Aorta (tissue), 5 donors: ENCODE results near the gene CGB1. TPM values are rescaled to one million over a fixed set of nuclear protein-coding genes. Genes with fewer than 3 reads are reported as not detected.

Experiments used
- ATAC-seq: fragments of 200-7000 bp; cut with Tn5 transposase; one replicate; pipeline ENCODE4 v1.9.1; 2022; ENCODE audit warnings: moderate library complexity; ENCODE audit not compliant: low FRiP score
- DNase-seq, 2 donors: peaks; one replicate each; pipeline ENCODE4 v3.0.0-alpha.2; 2020
- H3K27ac ChIP-seq, 2 donors: one replicate each; pipeline ENCODE4 v1.5.1; 2013; ENCODE audit warnings: low read length in 2 of 2, mild to moderate bottlenecking in 2 of 2, moderate library complexity in 2 of 2, control low read depth in 1 of 2, inconsistent platforms in 1 of 2, low read depth in 1 of 2
- H3K27me3 ChIP-seq, 2 donors: one replicate each; pipeline ENCODE4 v1.6.1; 2013; ENCODE audit warnings: control low read depth in 1 of 2, low read length in 1 of 2, mild to moderate bottlenecking in 1 of 2, moderate library complexity in 1 of 2; ENCODE audit not compliant: insufficient read depth in 2 of 2, control insufficient read depth in 1 of 2
- H3K36me3 ChIP-seq, 2 donors: one replicate each; pipeline ENCODE4 v1.6.1; 2013; ENCODE audit warnings: control low read depth in 1 of 2, low read length in 1 of 2, mild to moderate bottlenecking in 1 of 2; ENCODE audit not compliant: insufficient read depth in 2 of 2, control insufficient read depth in 1 of 2
- H3K4me1 ChIP-seq, 2 donors: one replicate each; pipeline ENCODE4 v1.6.1; 2013; ENCODE audit warnings: low read length in 2 of 2, control low read depth in 1 of 2, mild to moderate bottlenecking in 1 of 2, moderate library complexity in 1 of 2; ENCODE audit not compliant: insufficient read depth in 2 of 2, control insufficient read depth in 1 of 2
- H3K4me3 ChIP-seq, 2 donors: one replicate each; pipeline ENCODE4 v1.5.1; 2013; ENCODE audit warnings: low read length in 2 of 2, control low read depth in 1 of 2, mild to moderate bottlenecking in 1 of 2
- H3K9me3 ChIP-seq: one replicate; pipeline ENCODE4 v1.6.1; 2013; ENCODE audit warnings: mild to moderate bottlenecking, low read length; ENCODE audit not compliant: control insufficient read depth
- WGBS, 2 donors: extraction: QIAGEN DNeasy Blood & Tissue Kit; methylation state at CpG; one replicate each; pipeline ENCODE4 v1.1.7; 2013; 5-methylcytosine and 5-hydroxymethylcytosine counted together
- intact Hi-C, 2 donors: fragments of 100-400 bp; cut with DNase I; formaldehyde crosslinking; loops; one replicate each; pipeline versions ENCODE4 v1.14.2 to v1.15.0; 2022
- microRNA-seq, 2 donors: library from miRNA; unstranded; fragments of <30 nt; microRNA quantifications; one replicate each; pipeline ENCODE4 v1.2.0, GENCODE V29; 2020
- polyA plus RNA-seq, 2 donors: library from polyadenylated mRNA; stranded (reverse); fragments of 200-250 nt; gene quantifications; one replicate each; pipeline ENCODE4 v1.2.3, GENCODE V29; 2013
- total RNA-seq, 2 donors: library from RNA; stranded (reverse); fragmentation: NEBNext Ultra II Directional; extraction: Animal tissue kit (Norgen Biotek cat#: 25700); gene quantifications; one replicate each; pipeline ENCODE4 v1.2.1, GENCODE V29; 2021
- donor health status: healthy with polysubstance abuse.
- donor health status: Bipolar disorder and iron deficiency.
- donor health status: DM: no; HTN: no; CAD: no.
- donor health status: DM: no; HTN: no; CAD: no.
- donor health status: DM: yes; HTN: yes; CAD: no.

The CGB1 gene
- total and polyA plus RNA-seq, 4 donors, result not detected

DNA sequence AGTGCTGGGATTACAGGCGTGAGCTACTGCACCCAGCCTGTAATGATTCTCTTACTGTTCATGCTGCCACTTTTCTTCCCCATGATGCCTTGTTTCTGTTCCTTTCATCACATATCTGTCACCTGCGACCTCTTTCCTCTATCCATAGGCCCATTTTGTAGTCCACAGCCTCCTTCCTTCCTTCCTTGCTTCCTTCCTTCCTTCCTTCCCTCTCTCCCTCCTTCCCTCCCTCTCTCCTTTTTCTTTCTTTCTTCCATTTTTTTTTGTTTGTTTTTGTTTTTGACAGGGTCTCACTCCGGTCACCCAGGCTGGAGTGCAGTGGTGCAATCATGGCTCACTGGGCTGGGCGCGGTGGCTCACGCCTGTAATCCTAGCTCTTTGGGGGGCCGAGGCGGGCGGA, 47.8 kb downstream of the CGB1 start:
- 90 to 94% methylated on average over 9 of the region's 9 CpGs for WGBS, 2 donors
- H3K27ac ChIP-seq, result no peak overlapping the region
- intact Hi-C loops, result no loop called here
- no peak overlapping the region for H3K4me3 ChIP-seq
- H3K36me3 ChIP-seq, result peaks cover 0 to 4% of the 10 kb centered on the region in 2 donors
- H3K27me3 ChIP-seq, result no peaks in the 10 kb centered on the region
- H3K9me3 ChIP-seq, result no peaks in the 10 kb centered on the region
- ATAC-seq, result no peak
- no peaks in the 10 kb centered on the region for H3K4me1 ChIP-seq
- no peak for DNase-seq

DNA sequence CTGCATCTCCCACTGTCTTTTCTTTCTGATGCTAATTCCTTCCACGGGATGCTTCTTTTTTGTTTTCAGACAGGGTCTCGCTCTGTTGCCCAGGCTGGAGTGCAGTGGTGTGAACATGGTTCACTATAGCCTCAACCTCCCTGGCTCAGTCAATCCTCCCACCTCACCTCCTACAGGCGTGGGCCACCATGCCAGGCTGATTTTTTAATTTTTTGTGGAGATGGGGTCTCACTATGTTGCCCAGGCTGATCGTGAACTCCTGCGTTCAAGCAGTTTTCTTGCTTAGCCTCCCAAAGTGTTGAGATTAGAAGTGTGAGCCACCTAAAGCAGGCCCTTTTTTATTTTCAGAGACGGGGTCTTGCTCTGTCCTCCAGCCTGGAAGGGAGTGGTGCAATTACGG, 48.4 kb downstream of the CGB1 start:
- intact Hi-C loops, result no loop called here
- no peak overlapping the region for H3K4me3 ChIP-seq
- ATAC-seq (no peak), DNase-seq (no peak)
- no peaks in the 10 kb centered on the region for H3K27me3 ChIP-seq
- 93 to 95% methylated on average over 7 of the region's 7 CpGs for WGBS, 2 donors
- H3K4me1 ChIP-seq, result no peaks in the 10 kb centered on the region
- no peak overlapping the region for H3K27ac ChIP-seq
- no peaks in the 10 kb centered on the region for H3K9me3 ChIP-seq
- H3K36me3 ChIP-seq, result peaks cover 0 to 4% of the 10 kb centered on the region in 2 donors

DNA sequence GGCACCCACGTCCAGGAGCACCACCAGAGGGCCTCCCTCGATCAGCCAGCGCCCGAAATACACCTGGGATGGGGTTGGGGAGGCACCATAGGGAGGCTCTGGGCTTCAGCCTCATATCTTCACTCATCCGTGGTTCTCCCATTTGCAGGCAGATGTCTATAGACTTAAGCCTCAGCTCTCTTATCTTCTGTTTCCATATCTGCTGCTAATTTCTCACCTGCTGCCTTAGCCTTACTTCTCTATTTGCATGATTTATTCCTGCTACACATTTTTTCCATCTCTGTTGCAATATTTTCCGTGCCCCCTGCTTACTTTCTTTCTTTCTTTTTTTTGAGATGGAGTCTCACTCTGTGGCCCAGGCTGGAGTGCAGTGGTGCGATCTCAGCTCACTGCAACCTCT, 49.4 kb downstream of the CGB1 start:
- Histone ChIP-seq H3K9me3 (no peaks in the 10 kb centered on the region), H3K4me1 (no peaks in the 10 kb centered on the region), H3K27me3 (no peaks in the 10 kb centered on the region), H3K27ac (no peak overlapping the region), H3K4me3 (no peak overlapping the region), H3K36me3 (peaks cover 0 to 4% of the 10 kb centered on the region in 2 donors)
- intact Hi-C loops, result no loop called here
- DNase-seq (no peak), ATAC-seq (no peak)
- 89 to 90% methylated on average over 3 to 7 of the region's 7 CpGs for WGBS, 2 donors

DNA sequence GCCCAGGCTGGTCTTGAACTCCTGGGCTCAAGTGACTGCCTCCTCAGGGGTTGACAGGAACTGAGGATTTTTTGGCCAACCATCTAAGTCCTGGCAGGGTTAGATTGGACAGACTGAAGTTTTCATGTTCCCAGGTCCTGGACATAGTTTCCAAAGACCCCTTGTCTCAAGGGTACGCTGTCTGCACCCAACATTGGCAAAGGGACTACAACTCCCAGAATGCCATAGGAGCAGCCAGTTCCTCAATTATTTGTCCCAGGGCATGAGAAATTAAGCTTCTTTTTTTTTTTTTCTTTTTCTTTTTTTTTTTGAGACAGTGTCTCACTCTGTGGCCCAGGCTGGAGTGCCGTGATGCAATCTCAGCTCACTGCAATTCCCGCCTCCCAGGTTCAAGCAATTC, 50.5 kb downstream of the CGB1 start:
- Histone ChIP-seq H3K9me3 (no peaks in the 10 kb centered on the region), H3K4me1 (no peaks in the 10 kb centered on the region), H3K27me3 (no peaks in the 10 kb centered on the region), H3K4me3 (no peak overlapping the region), H3K27ac (no peak overlapping the region), H3K36me3 (peaks cover 0 to 6% of the 10 kb centered on the region in 2 donors)
- ATAC-seq (no peak), DNase-seq (no peak)
- WGBS, 2 donors, result 90 to 95% methylated on average over 3 of the region's 3 CpGs
- intact Hi-C loops, result no loop called here

DNA sequence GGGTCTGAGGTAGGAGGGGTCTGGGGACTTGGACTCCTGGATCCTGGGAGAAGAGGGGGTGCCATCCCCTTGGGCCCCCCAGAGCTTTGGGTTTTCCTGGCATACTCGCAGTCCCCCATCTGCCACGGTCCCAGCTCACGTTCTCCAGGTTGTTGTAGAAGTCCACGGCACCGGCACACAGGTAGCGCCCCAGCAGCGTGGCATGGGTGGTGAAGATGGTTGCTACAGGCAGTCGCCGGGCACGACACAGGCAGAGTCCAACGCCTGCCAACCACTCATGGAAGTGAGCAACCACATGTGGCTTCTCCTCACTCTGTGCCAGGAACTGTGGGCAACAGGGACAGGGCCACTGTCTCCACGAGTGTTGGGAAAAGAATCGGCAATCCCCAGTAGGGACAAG, 51.0 kb downstream of the CGB1 start:
- DNase-seq, result no peak
- no peak overlapping the region for H3K4me3 ChIP-seq
- no peak overlapping the region for H3K27ac ChIP-seq
- peaks cover 0 to 6% of the 10 kb centered on the region in 2 donors for H3K36me3 ChIP-seq
- no peaks in the 10 kb centered on the region for H3K27me3 ChIP-seq
- intact Hi-C loops, result no loop called here
- WGBS, 2 donors, result 92 to 93% methylated on average over 13 of the region's 13 CpGs
- H3K4me1 ChIP-seq, result no peaks in the 10 kb centered on the region
- no peaks in the 10 kb centered on the region for H3K9me3 ChIP-seq
- no peak for ATAC-seq

Small RNAs within 50 kb of the gene (microRNA-seq; reads per million reads assigned to microRNA genes)
- 0 reads per million in 2 donors for gene MIR6798

Other genes with a start within 250 kb of the CGB1 start
- 10 to 100 TPM; 22.4 to 29.5 TPM for gene BCAT2, start 225.9 kb downstream of the CGB1 start, total RNA-seq
- 10 to 100 TPM; 22.5 to 61.6 TPM for gene BCAT2, start 225.9 kb downstream of the CGB1 start, polyA plus RNA-seq
- 10 to 100 TPM; 13.7 to 16.1 TPM for gene HSD17B14, start 200.4 kb downstream of the CGB1 start, total RNA-seq
- 10 to 100 TPM; 14.3 to 18.9 TPM for gene HSD17B14, start 200.4 kb downstream of the CGB1 start, polyA plus RNA-seq
- gene PLEKHA4, start 168.3 kb downstream of the CGB1 start, total RNA-seq, result 10 to 100 TPM; 94.9 to 97.2 TPM
- 100 to 1,000 TPM; 193 to 223 TPM for gene PLEKHA4, start 168.3 kb downstream of the CGB1 start, polyA plus RNA-seq
- 100 to 1,000 TPM in 1 of 2 donors, 10 to 100 TPM in 1; 57.2 to 182 TPM for gene PPP1R15A, start 164.5 kb downstream of the CGB1 start, total RNA-seq
- gene PPP1R15A, start 164.5 kb downstream of the CGB1 start, polyA plus RNA-seq, result 10 to 100 TPM; 64.9 to 95.4 TPM
- 1 to 10 TPM in 1 of 2 donors, under 1 TPM in 1; 0.84 to 1.3 TPM for gene TULP2, start 138.2 kb downstream of the CGB1 start, total RNA-seq
- not detected for gene TULP2, start 138.2 kb downstream of the CGB1 start, polyA plus RNA-seq
- gene NUCB1, start 136.6 kb downstream of the CGB1 start, total RNA-seq, result 100 to 1,000 TPM; 276 to 380 TPM
- 100 to 1,000 TPM in 1 of 2 donors, 10 to 100 TPM in 1; 82.9 to 375 TPM for gene NUCB1, start 136.6 kb downstream of the CGB1 start, polyA plus RNA-seq
- gene DHDH, start 103.2 kb downstream of the CGB1 start, total RNA-seq, result under 1 TPM in 1 of 2 donors, not detected in 1; 0.84 TPM
- 1 to 10 TPM in 1 of 2 donors, not detected in 1; 1.3 TPM for gene DHDH, start 103.2 kb downstream of the CGB1 start, polyA plus RNA-seq
- gene BAX, start 82.0 kb downstream of the CGB1 start, total RNA-seq, result 10 to 100 TPM; 69.6 to 79.9 TPM
- gene BAX, start 82.0 kb downstream of the CGB1 start, polyA plus RNA-seq, result 10 to 100 TPM; 81.4 to 83.9 TPM
- gene FTL, start 71.6 kb downstream of the CGB1 start, total RNA-seq, result 1,000 to 10,000 TPM; 3,184 to 3,823 TPM
- gene FTL, start 71.6 kb downstream of the CGB1 start, polyA plus RNA-seq, result over 10,000 TPM in 1 of 2 donors, 1,000 to 10,000 TPM in 1; 6,798 to 17,889 TPM
- gene GYS1, start 43.6 kb downstream of the CGB1 start, total RNA-seq, result 10 to 100 TPM; 47.5 to 61.9 TPM
- 10 to 100 TPM; 21.5 to 31.7 TPM for gene GYS1, start 43.6 kb downstream of the CGB1 start, polyA plus RNA-seq
- gene RUVBL2, start 43.0 kb downstream of the CGB1 start, total RNA-seq, result 10 to 100 TPM; 28.9 to 42.1 TPM
- gene RUVBL2, start 43.0 kb downstream of the CGB1 start, polyA plus RNA-seq, result 10 to 100 TPM; 34.6 to 62.2 TPM
- under 1 TPM in 1 of 2 donors, not detected in 1; 0.84 TPM for gene LHB, start 19.8 kb downstream of the CGB1 start, total RNA-seq
- 1 to 10 TPM; 1.8 to 2.2 TPM for gene LHB, start 19.8 kb downstream of the CGB1 start, polyA plus RNA-seq
- gene CGB3, start 12.6 kb downstream of the CGB1 start, total RNA-seq, result not detected
- gene CGB3, start 12.6 kb downstream of the CGB1 start, polyA plus RNA-seq, result not detected
- gene CGB2, start 5.0 kb downstream of the CGB1 start, total RNA-seq, result not detected
- gene CGB2, start 5.0 kb downstream of the CGB1 start, polyA plus RNA-seq, result 1 to 10 TPM in 1 of 2 donors, not detected in 1; 1.1 TPM
- gene CGB5, start 7.0 kb upstream of the CGB1 start, total RNA-seq, result not detected
- not detected for gene CGB5, start 7.0 kb upstream of the CGB1 start, polyA plus RNA-seq
- not detected for gene CGB8, start 12.2 kb upstream of the CGB1 start, total RNA-seq
- not detected for gene CGB8, start 12.2 kb upstream of the CGB1 start, polyA plus RNA-seq
- gene CGB7, start 20.9 kb upstream of the CGB1 start, total RNA-seq, result not detected
- gene CGB7, start 20.9 kb upstream of the CGB1 start, polyA plus RNA-seq, result not detected
- not detected for gene NTF4, start 27.9 kb upstream of the CGB1 start, total RNA-seq
- not detected for gene NTF4, start 27.9 kb upstream of the CGB1 start, polyA plus RNA-seq
- gene KCNA7, start 35.8 kb upstream of the CGB1 start, total RNA-seq, result not detected
- not detected for gene KCNA7, start 35.8 kb upstream of the CGB1 start, polyA plus RNA-seq
- 100 to 1,000 TPM; 170 to 249 TPM for gene SNRNP70, start 48.6 kb upstream of the CGB1 start, total RNA-seq
- 100 to 1,000 TPM in 1 of 2 donors, 10 to 100 TPM in 1; 54.5 to 694 TPM for gene SNRNP70, start 48.6 kb upstream of the CGB1 start, polyA plus RNA-seq
- gene LIN7B, start 77.5 kb upstream of the CGB1 start, total RNA-seq, result 1 to 10 TPM; 8.4 to 9.7 TPM
- 10 to 100 TPM in 1 of 2 donors, 1 to 10 TPM in 1; 7.6 to 24.1 TPM for gene LIN7B, start 77.5 kb upstream of the CGB1 start, polyA plus RNA-seq
- under 1 TPM; 0.49 to 0.72 TPM for gene C19orf73, start 82.2 kb upstream of the CGB1 start, total RNA-seq
- gene C19orf73, start 82.2 kb upstream of the CGB1 start, polyA plus RNA-seq, result 1 to 10 TPM; 1.0 to 5.4 TPM
- 1 to 10 TPM; 4.2 to 8.0 TPM for gene PPFIA3, start 82.6 kb upstream of the CGB1 start, total RNA-seq
- gene PPFIA3, start 82.6 kb upstream of the CGB1 start, polyA plus RNA-seq, result 1 to 10 TPM; 2.0 to 4.1 TPM
- 1 to 10 TPM; 2.5 to 4.8 TPM for gene HRC, start 118.5 kb upstream of the CGB1 start, total RNA-seq
- gene HRC, start 118.5 kb upstream of the CGB1 start, polyA plus RNA-seq, result 1 to 10 TPM in 1 of 2 donors, under 1 TPM in 1; 0.74 to 9.3 TPM
- gene TRPM4, start 120.9 kb upstream of the CGB1 start, total RNA-seq, result 10 to 100 TPM; 41.9 to 57.1 TPM
- gene TRPM4, start 120.9 kb upstream of the CGB1 start, polyA plus RNA-seq, result 10 to 100 TPM; 21.3 to 59.1 TPM